Endometrium (tissue), 2 donors: Measurements from ENCODE around the gene OXLD1.
"Not testable (repeated sequence)": the region's sequence is repeated elsewhere in the genome, so short reads cannot be mapped to it uniquely, and the experiment has no call there.

ENCODE experiments used
- FAIRE-seq: peaks from 2 replicates; lab custom pipeline; 2012; peaks lifted over from hg19 to GRCh38; lab: Jason Lieb, UNC
- donor health status: control.
- donor health status: control.

The OXLD1 gene

GRCh38 chr17:81650951-81651350, 15.5 kb downstream of the OXLD1 start:
- no peak for FAIRE-seq

GRCh38 chr17:81648707-81649085, 17.7 kb downstream of the OXLD1 start:
- FAIRE-seq, result no peak

- FAIRE-seq, result no peak
Observed at GRCh38 chr17:81648013-81648706, 18.2 kb downstream of the OXLD1 start.

GRCh38 chr17:81647640-81648012, 18.8 kb downstream of the OXLD1 start:
- FAIRE-seq, result no peak

GRCh38 chr17:81646869-81647600, 19.4 kb downstream of the OXLD1 start:
- FAIRE-seq, result no peak

- no peak for FAIRE-seq
Observed at GRCh38 chr17:81644976-81645952, 21.1 kb downstream of the OXLD1 start.

- no peak for FAIRE-seq
Observed at GRCh38 chr17:81644496-81644895, 21.9 kb downstream of the OXLD1 start.

- FAIRE-seq, result no peak
Observed at GRCh38 chr17:81641825-81642489, 24.4 kb downstream of the OXLD1 start.

- FAIRE-seq, result no peak
Observed at GRCh38 chr17:81640011-81640410, 26.4 kb downstream of the OXLD1 start.

GRCh38 chr17:81638683-81639082, 27.7 kb downstream of the OXLD1 start:
- no peak for FAIRE-seq

GRCh38 chr17:81636505-81637288, 29.7 kb downstream of the OXLD1 start, which contains the start of the genes NPLOC4 and TSPAN10:
Gene NPLOC4 (minus strand): TSS chr17:81637112. CDS start chr17:81636930, 182 bp downstream.
Gene TSPAN10 (plus strand): TSS chr17:81637196. CDS start chr17:81642413, 5,217 bp downstream.
- no peak for FAIRE-seq

GRCh38 chr17:81635973-81636504, 30.4 kb downstream of the OXLD1 start:
- FAIRE-seq, result no peak

GRCh38 chr17:81635431-81635830, 31.0 kb downstream of the OXLD1 start:
- no peak for FAIRE-seq

- FAIRE-seq, result no peak
Observed at GRCh38 chr17:81631482-81631881, 34.9 kb downstream of the OXLD1 start.

- no peak for FAIRE-seq
Observed at GRCh38 chr17:81630274-81630673, 36.1 kb downstream of the OXLD1 start.

- FAIRE-seq, result no peak
Observed at GRCh38 chr17:81621494-81622130, 44.8 kb downstream of the OXLD1 start.

GRCh38 chr17:81618307-81618706, 48.1 kb downstream of the OXLD1 start:
- FAIRE-seq, result not testable (repeated sequence)

GRCh38 chr17:81616877-81617276, 49.5 kb downstream of the OXLD1 start:
- no peak for FAIRE-seq

GRCh38 chr17:81615401-81615930, 50.9 kb downstream of the OXLD1 start:
- FAIRE-seq, result no peak
